Neuronal stem cell (in vitro differentiated cells): ENCODE measurements around the gene TYW1B.

ENCODE experiments used
- DNase-seq: peaks from one replicate; pipeline ENCODE4 v3.0.0-alpha.2; 2013; ENCODE audit warnings: low spot score
- H2AFZ ChIP-seq: one replicate; pipeline ENCODE4 v1.6.1; 2013; ENCODE audit warnings: mild to moderate bottlenecking, low read length, inconsistent platforms
- H2AK5ac ChIP-seq: 2 replicates; pipeline ENCODE4 v1.6.1; 2013; ENCODE audit warnings: low read depth, mild to moderate bottlenecking, inconsistent platforms, low read length, moderate library complexity, mixed read lengths
- H2BK120ac ChIP-seq: 2 replicates; pipeline ENCODE4 v1.6.1; 2013; ENCODE audit warnings: low read depth, mild to moderate bottlenecking, inconsistent platforms, low read length, moderate library complexity, mixed read lengths
- H2BK12ac ChIP-seq: one replicate; pipeline ENCODE4 v1.6.1; 2013; ENCODE audit warnings: low read length, inconsistent platforms
- H2BK15ac ChIP-seq: 2 replicates; pipeline ENCODE4 v1.6.1; 2013; ENCODE audit warnings: mild to moderate bottlenecking, low read length, inconsistent platforms, mixed read lengths
- H2BK5ac ChIP-seq: one replicate; pipeline ENCODE4 v1.6.1; 2013; ENCODE audit warnings: inconsistent platforms, mild to moderate bottlenecking, low read length, moderate library complexity
- H3K14ac ChIP-seq: one replicate; pipeline ENCODE4 v1.6.1; 2013; ENCODE audit warnings: low read length, inconsistent platforms
- H3K18ac ChIP-seq: 2 replicates; pipeline ENCODE4 v1.6.1; 2013; ENCODE audit warnings: low read length, inconsistent platforms
- H3K23ac ChIP-seq: 2 replicates; pipeline ENCODE4 v1.6.1; 2013; ENCODE audit warnings: low read depth, mild to moderate bottlenecking, mixed read lengths, low read length, inconsistent platforms; ENCODE audit not compliant: poor library complexity
- H3K27ac ChIP-seq: replicated peaks from 3 replicates; pipeline ENCODE4 v1.5.1; 2013; ENCODE audit warnings: low read length, inconsistent platforms
- H3K27me3 ChIP-seq, 3 experiments: 2 replicates each; pipeline ENCODE4 v1.6.1; 2013; ENCODE audit warnings: low read length in 3 of 3, mild to moderate bottlenecking in 2 of 3, inconsistent platforms in 1 of 3, low read depth in 1 of 3, mixed read lengths in 1 of 3, moderate library complexity in 1 of 3; ENCODE audit not compliant: control insufficient read depth in 3 of 3, insufficient read depth in 3 of 3
- H3K36me3 ChIP-seq, 2 donors: replicated peaks in 1 of 2; 2 replicates each; pipeline ENCODE4 v1.6.1; 2013; ENCODE audit warnings: low read length in 2 of 2; ENCODE audit not compliant: control insufficient read depth in 2 of 2, insufficient read depth in 2 of 2
- H3K4ac ChIP-seq: 2 replicates; pipeline ENCODE4 v1.6.1; 2013; ENCODE audit warnings: inconsistent platforms, mild to moderate bottlenecking, low read length, moderate library complexity
- H3K4me1 ChIP-seq, 2 donors: 1 replicate in 1 of 2; 2 replicates in 1 of 2; pipeline ENCODE4 v1.6.1; 2013; ENCODE audit warnings: low read length in 2 of 2, low read depth in 1 of 2; ENCODE audit not compliant: control insufficient read depth in 2 of 2, insufficient read depth in 1 of 2
- H3K4me2 ChIP-seq: one replicate; pipeline ENCODE4 v1.6.1; 2013; ENCODE audit warnings: mild to moderate bottlenecking, low read length, inconsistent platforms; ENCODE audit not compliant: insufficient read depth, poor library complexity, severe bottlenecking
- H3K4me3 ChIP-seq, 2 donors: 2 replicates each; pipeline ENCODE4 v1.5.1; 2013; ENCODE audit warnings: low read length in 2 of 2, mild to moderate bottlenecking in 2 of 2, inconsistent platforms in 1 of 2, moderate library complexity in 1 of 2
- H3K79me1 ChIP-seq: one replicate; pipeline ENCODE4 v1.6.1; 2013; ENCODE audit warnings: low read depth, mild to moderate bottlenecking, inconsistent platforms, low read length, moderate library complexity
- H3K9ac ChIP-seq: one replicate; pipeline ENCODE4 v1.6.1; 2013; ENCODE audit warnings: mild to moderate bottlenecking, low read depth, low read length, inconsistent platforms; ENCODE audit not compliant: poor library complexity
- H3K9me3 ChIP-seq, 2 donors: replicated peaks in 1 of 2; 2 replicates each; pipeline versions ENCODE3 to v1.6.1; 2013; ENCODE audit warnings: low read length in 2 of 2, mild to moderate bottlenecking in 2 of 2, inconsistent platforms in 1 of 2, low read depth in 1 of 2, mixed read lengths in 1 of 2, moderate library complexity in 1 of 2; ENCODE audit not compliant: control insufficient read depth in 2 of 2, insufficient read depth in 1 of 2
- H4K8ac ChIP-seq: one replicate; pipeline ENCODE4 v1.6.1; 2013; ENCODE audit warnings: low read depth, mild to moderate bottlenecking, inconsistent platforms, low read length, moderate library complexity
- H4K91ac ChIP-seq: one replicate; pipeline ENCODE4 v1.6.1; 2013; ENCODE audit warnings: low read length, low read depth, mild to moderate bottlenecking, inconsistent platforms; ENCODE audit not compliant: poor library complexity
- WGBS, 2 donors: extraction: QIAGEN DNeasy Blood & Tissue Kit; methylation state at CpG; one replicate each; pipeline ENCODE4 v1.1.7; 2013; ENCODE audit warnings: missing lambda C conversion rate in 2 of 2, mixed read lengths in 1 of 2; ENCODE audit not compliant: insufficient read length in 2 of 2, insufficient replicate concordance in 1 of 2; ENCODE audit errors: extremely low coverage in 2 of 2; 5-methylcytosine and 5-hydroxymethylcytosine counted together

TYW1B gene

DNA sequence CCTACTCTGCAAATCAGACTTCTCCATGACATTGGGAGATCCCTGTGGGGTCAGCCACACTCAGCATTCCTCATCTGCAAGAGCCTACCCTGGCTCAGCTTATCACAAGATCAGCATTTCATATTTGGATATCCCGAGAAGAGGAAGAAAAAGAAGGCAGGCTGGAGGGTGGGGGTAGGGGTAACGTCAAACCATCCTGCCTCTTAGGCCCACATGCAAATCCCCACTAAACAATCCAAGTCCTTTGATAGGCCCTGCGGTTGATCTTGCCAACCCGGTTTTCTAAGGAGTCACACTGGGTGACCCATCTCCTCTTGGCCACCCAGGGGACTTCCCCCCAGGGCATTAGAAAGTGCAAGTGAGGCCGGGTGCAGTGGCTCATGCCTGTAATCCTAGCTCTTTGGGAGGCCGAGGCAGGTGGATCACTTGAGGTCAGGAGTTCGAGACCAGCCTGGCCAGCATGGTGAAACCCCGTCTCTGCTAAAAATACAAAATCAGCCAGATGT is 287.8 kb downstream of the TYW1B start:
- DNase-seq, result no peak
- no peak overlapping the region for H3K14ac ChIP-seq
- H3K4me1 ChIP-seq, result peaks cover 5 to 6% of the 10 kb centered on the region in 2 donors
- no peak overlapping the region for H2BK5ac ChIP-seq
- no peak overlapping the region for H2BK12ac ChIP-seq
- WGBS, 2 donors, result no CpG with 5 or more reads among the region's 8 CpGs
- no peak overlapping the region for H2BK120ac ChIP-seq
- no peak overlapping the region for H2BK15ac ChIP-seq
- no peak overlapping the region for H4K8ac ChIP-seq
- H2AFZ ChIP-seq, result no peak overlapping the region
- no peak overlapping the region for H2AK5ac ChIP-seq
- no peaks in the 10 kb centered on the region for H3K79me1 ChIP-seq
- H3K27me3 ChIP-seq, result no peaks in the 10 kb centered on the region
- no peaks in the 10 kb centered on the region for H3K9me3 ChIP-seq
- no peak overlapping the region for H3K23ac ChIP-seq
- H4K91ac ChIP-seq, result no peak overlapping the region
- no peaks in the 10 kb centered on the region for H3K36me3 ChIP-seq
- H3K4ac ChIP-seq, result no peak overlapping the region
- H3K4me3 ChIP-seq, result no peak overlapping the region
- no peak overlapping the region for H3K27ac ChIP-seq
- H3K4me2 ChIP-seq, result no peak overlapping the region
- H3K18ac ChIP-seq, result no peak overlapping the region
- H3K9ac ChIP-seq, result no peak overlapping the region

DNA sequence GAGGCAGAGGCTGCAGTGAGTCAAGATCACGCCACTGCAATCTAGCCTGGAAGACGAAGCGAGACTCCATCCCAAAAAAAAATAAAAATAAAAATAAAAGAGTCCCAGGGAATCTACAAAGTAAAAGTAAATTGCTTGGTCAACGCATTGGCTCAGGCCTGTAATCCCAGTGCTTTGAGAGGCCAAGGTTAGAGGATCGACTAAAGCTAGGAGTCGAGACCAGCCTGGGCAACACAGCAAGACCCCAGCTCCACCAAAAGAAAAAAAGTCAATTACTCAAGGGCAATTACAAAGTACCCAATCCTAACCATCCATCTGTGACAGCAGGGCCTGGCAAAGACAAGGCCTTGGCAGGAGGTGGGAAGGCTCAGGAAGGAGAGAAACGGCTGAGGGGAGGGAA is 288.3 kb downstream of the TYW1B start:
- no peaks in the 10 kb centered on the region for H3K27me3 ChIP-seq
- no peak overlapping the region for H3K27ac ChIP-seq
- no peak overlapping the region for H3K4me3 ChIP-seq
- no peak overlapping the region for H3K4ac ChIP-seq
- peaks cover 5 to 6% of the 10 kb centered on the region in 2 donors for H3K4me1 ChIP-seq
- H3K9ac ChIP-seq, result no peak overlapping the region
- no peaks in the 10 kb centered on the region for H3K36me3 ChIP-seq
- H4K8ac ChIP-seq, result no peak overlapping the region
- H3K23ac ChIP-seq, result no peak overlapping the region
- H4K91ac ChIP-seq, result no peak overlapping the region
- no peaks in the 10 kb centered on the region for H3K9me3 ChIP-seq
- no peak overlapping the region for H3K14ac ChIP-seq
- no peak overlapping the region for H3K18ac ChIP-seq
- no peak overlapping the region for H2BK5ac ChIP-seq
- H2AFZ ChIP-seq, result no peak overlapping the region
- no peak overlapping the region for H3K4me2 ChIP-seq
- no peak overlapping the region for H2BK120ac ChIP-seq
- no peaks in the 10 kb centered on the region for H3K79me1 ChIP-seq
- H2BK12ac ChIP-seq, result no peak overlapping the region
- DNase-seq, result no peak
- WGBS, 2 donors, result no CpG with 5 or more reads among the region's 7 CpGs
- H2AK5ac ChIP-seq, result no peak overlapping the region
- H2BK15ac ChIP-seq, result no peak overlapping the region

DNA sequence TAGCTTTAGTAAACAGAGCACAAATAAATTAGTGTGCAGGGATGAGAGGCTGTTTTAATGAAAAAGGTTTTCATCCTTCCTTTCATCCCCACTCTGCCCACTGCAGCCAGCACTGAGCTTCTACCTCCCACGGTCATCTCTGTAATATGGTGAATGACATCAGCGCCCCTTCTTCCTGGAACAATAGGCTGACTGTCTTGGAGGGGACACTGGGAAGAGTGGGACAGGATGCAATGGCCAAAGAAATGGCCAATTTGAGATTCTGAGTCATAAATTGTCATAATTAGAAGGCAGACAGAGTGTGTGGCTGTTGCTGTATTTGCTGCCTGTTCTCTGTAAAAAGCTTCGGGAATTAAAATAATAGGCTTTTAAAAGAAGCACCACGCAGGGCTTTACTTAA is 289.1 kb downstream of the TYW1B start:
- Histone ChIP-seq H3K27ac (no peak overlapping the region), H2AFZ (peak overlapping the region; percentile 53), H3K23ac (no peak overlapping the region), H2BK5ac (no peak overlapping the region), H4K8ac (no peak overlapping the region), H3K27me3 (no peaks in the 10 kb centered on the region), H2BK120ac (no peak overlapping the region), H3K36me3 (no peaks in the 10 kb centered on the region), H3K4ac (no peak overlapping the region), H2AK5ac (peak overlapping the region; percentile 26), H3K4me3 (no peak overlapping the region), H3K4me2 (no peak overlapping the region), H2BK15ac (no peak overlapping the region), H3K14ac (no peak overlapping the region), H2BK12ac (no peak overlapping the region), H3K18ac (no peak overlapping the region), H3K4me1 (peaks cover 5 to 6% of the 10 kb centered on the region in 2 donors), H3K79me1 (no peaks in the 10 kb centered on the region), H4K91ac (no peak overlapping the region), H3K9ac (no peak overlapping the region), H3K9me3 (no peaks in the 10 kb centered on the region)
- no CpG with 5 or more reads among the region's 4 CpGs for WGBS, 2 donors
- DNase-seq, result no peak

DNA sequence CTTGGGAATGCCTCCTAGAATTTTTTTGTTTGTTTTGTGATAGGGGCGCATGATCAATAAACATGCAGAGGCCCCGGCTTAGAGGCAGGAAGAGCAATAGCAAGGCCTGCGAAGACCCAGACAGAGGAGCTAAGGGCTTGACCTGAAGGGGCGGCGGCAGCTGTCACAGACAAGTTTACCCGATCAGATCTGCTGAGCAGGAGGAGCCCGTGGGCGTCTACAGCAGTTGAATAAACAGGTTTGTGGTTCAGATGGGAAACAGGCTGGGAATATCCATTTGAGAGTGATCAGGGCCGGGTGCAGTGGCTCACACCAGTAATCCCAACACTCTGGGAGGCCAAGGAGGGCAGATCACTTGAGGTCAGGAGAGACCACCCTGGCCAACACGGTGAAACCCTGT is 289.9 kb downstream of the TYW1B start:
- peaks cover 5 to 6% of the 10 kb centered on the region in 2 donors for H3K4me1 ChIP-seq
- H3K79me1 ChIP-seq, result no peaks in the 10 kb centered on the region
- no peak for DNase-seq
- no peak overlapping the region for H3K27ac ChIP-seq
- H3K9ac ChIP-seq, result no peak overlapping the region
- H4K8ac ChIP-seq, result no peak overlapping the region
- H3K23ac ChIP-seq, result no peak overlapping the region
- no peak overlapping the region for H2BK15ac ChIP-seq
- no peak overlapping the region for H2BK120ac ChIP-seq
- H3K36me3 ChIP-seq, result no peaks in the 10 kb centered on the region
- H3K27me3 ChIP-seq, result no peaks in the 10 kb centered on the region
- no peak overlapping the region for H2BK12ac ChIP-seq
- H2AK5ac ChIP-seq, result no peak overlapping the region
- H3K18ac ChIP-seq, result no peak overlapping the region
- no peak overlapping the region for H3K4me3 ChIP-seq
- no peak overlapping the region for H2AFZ ChIP-seq
- no peak overlapping the region for H3K4ac ChIP-seq
- H3K14ac ChIP-seq, result no peak overlapping the region
- H3K4me2 ChIP-seq, result no peak overlapping the region
- H4K91ac ChIP-seq, result no peak overlapping the region
- no peaks in the 10 kb centered on the region for H3K9me3 ChIP-seq
- no CpG with 5 or more reads among the region's 10 CpGs for WGBS, 2 donors
- H2BK5ac ChIP-seq, result no peak overlapping the region
